Adipocyte (in vitro differentiated cells): ENCODE results near the gene RPP14.

Experiments used
- DNase-seq: peaks from one replicate; pipeline ENCODE4 v3.0.0-alpha.2; 2015; ENCODE audit warnings: low read depth
- H3K27me3 ChIP-seq: replicated peaks from 2 replicates; pipeline ENCODE4 v1.7.0; 2013; ENCODE audit warnings: mild to moderate bottlenecking, low read length, moderate library complexity; ENCODE audit not compliant: control insufficient read depth, insufficient read depth
- H3K36me3 ChIP-seq: 2 replicates; pipeline ENCODE4 v1.7.0; 2013; ENCODE audit warnings: low read length, mild to moderate bottlenecking, moderate library complexity; ENCODE audit not compliant: control insufficient read depth, insufficient read depth, severe bottlenecking
- H3K4me1 ChIP-seq: 2 replicates; pipeline ENCODE4 v1.7.0; 2013; ENCODE audit warnings: mild to moderate bottlenecking, low read length, moderate library complexity; ENCODE audit not compliant: control insufficient read depth, insufficient read depth
- H3K4me3 ChIP-seq: 2 replicates; pipeline ENCODE4 v1.7.0; 2013; ENCODE audit warnings: mild to moderate bottlenecking, low read length, moderate library complexity
- H3K9ac ChIP-seq: 2 replicates; pipeline ENCODE4 v1.7.0; 2013; ENCODE audit warnings: mild to moderate bottlenecking, low read length, moderate library complexity
- H3K9me3 ChIP-seq: 2 replicates; pipeline ENCODE4 v1.7.0; 2013; ENCODE audit warnings: mild to moderate bottlenecking, low read length, moderate library complexity; ENCODE audit not compliant: control insufficient read depth

The RPP14 gene

DNA sequence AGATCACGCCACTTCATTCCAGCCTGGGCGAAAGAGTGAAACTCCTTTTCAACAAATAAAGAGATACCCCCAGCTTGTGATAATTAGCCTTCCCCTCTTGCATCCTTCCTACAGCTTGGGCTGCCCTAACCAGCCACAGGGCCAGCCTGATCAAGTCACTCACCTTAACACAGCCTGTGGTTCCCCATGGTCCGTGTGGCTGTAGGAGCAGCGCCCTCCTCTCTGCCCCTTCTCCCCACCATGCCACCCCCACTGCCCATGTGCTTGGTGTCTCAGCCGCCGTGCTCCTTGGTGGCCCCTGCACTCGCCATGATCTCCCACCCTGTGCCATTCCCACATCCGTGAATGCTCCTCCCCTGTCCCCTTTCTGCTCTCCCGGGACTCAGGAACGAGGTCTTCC is 13.2 kb upstream of the RPP14 start:
- Histone ChIP-seq H3K9ac (no peak overlapping the region), H3K4me1 (no peaks in the 10 kb centered on the region), H3K4me3 (no peak overlapping the region), H3K36me3 (peaks cover 9% of the 10 kb centered on the region), H3K9me3 (peaks cover 8% of the 10 kb centered on the region), H3K27me3 (no peaks in the 10 kb centered on the region)
- DNase-seq = no peak

DNA sequence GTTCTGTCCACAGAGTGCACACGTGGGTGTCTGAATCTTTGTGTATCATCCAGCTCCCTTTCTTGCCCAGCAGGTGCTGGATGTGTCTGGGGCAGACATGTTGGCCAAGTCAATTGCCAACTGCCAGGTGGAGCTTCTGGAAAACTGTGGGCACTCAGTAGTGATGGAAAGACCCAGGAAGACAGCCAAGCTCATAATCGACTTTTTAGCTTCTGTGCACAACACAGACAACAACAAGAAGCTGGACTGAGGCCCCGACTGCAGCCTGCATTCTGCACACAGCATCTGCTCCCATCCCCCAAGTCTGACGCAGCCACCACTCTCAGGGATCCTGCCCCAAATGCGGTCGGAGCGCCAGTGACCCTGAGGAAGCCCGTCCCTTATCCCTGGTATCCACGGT is 12.5 kb upstream of the RPP14 start:
- no peak for DNase-seq
- Histone ChIP-seq H3K4me1 (no peaks in the 10 kb centered on the region), H3K9me3 (peaks cover 8% of the 10 kb centered on the region), H3K36me3 (peaks cover 4% of the 10 kb centered on the region), H3K9ac (no peak overlapping the region), H3K4me3 (no peak overlapping the region), H3K27me3 (no peaks in the 10 kb centered on the region)

- DNase-seq = no peak
- Histone ChIP-seq H3K36me3 (peaks cover 4% of the 10 kb centered on the region), H3K27me3 (peaks cover 3% of the 10 kb centered on the region), H3K4me3 (no peak overlapping the region), H3K4me1 (no peaks in the 10 kb centered on the region), H3K9me3 (peaks cover 8% of the 10 kb centered on the region), H3K9ac (no peak overlapping the region)
Measured at GRCh38 chr3:58296269-58296668, 9.8 kb upstream of the RPP14 start.

- peaks cover 8% of the 10 kb centered on the region for H3K9me3 ChIP-seq
- H3K4me1 ChIP-seq = no peaks in the 10 kb centered on the region
- H3K4me3 ChIP-seq = no peak overlapping the region
- peaks cover 3% of the 10 kb centered on the region for H3K27me3 ChIP-seq
- no peak for DNase-seq
- H3K36me3 ChIP-seq = peaks cover 4% of the 10 kb centered on the region
- H3K9ac ChIP-seq = no peak overlapping the region
Measured at GRCh38 chr3:58296843-58297242, 9.2 kb upstream of the RPP14 start.

DNA sequence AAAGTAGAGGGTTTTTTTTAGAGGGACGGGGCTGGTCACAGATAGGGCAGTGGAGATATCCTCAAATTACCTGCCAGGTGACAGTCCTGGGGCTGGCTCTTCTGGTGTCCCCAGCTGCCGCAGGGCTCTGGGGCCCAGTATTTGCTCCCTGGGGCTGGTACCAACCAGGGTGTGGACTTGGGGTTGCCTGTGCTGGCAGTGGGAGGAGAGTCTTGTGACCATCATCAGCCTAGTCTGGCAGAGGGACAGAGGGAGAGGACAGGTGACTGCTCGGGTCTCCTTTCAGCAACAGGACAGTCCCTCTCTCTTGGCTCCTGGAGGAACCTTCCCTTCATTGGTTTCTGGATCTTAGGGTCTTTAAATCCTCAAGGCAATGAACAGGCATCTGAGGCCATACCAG is 7.9 kb upstream of the RPP14 start:
- no peak for DNase-seq
- Histone ChIP-seq H3K9ac (no peak overlapping the region), H3K36me3 (peaks cover 4% of the 10 kb centered on the region), H3K9me3 (peaks cover 8% of the 10 kb centered on the region), H3K4me1 (no peaks in the 10 kb centered on the region), H3K4me3 (no peak overlapping the region), H3K27me3 (peaks cover 3% of the 10 kb centered on the region)

DNA sequence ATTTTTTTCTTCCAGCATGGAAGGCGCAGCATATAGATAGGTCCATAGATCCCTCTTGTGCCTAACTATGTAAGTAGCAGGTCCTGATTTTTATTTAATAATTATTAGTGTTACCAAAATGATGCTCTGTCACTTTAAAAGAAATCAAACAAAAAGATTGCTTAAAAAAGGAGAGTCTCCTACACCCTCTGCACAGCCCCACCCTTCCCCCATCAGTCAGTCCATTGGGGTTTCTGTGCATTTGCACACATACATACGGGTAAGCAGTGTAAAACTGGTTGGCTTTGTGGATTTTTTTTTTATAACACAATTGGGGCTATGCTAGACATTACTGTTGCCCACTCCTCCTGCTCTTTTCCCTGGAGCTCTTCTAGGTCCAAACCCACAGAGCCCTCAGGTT is 7.0 kb upstream of the RPP14 start:
- Histone ChIP-seq H3K27me3 (peaks cover 3% of the 10 kb centered on the region), H3K9me3 (peaks cover 8% of the 10 kb centered on the region), H3K4me3 (no peak overlapping the region), H3K36me3 (peaks cover under 1% of the 10 kb centered on the region), H3K4me1 (no peaks in the 10 kb centered on the region), H3K9ac (no peak overlapping the region)
- DNase-seq = no peak

GRCh38 chr3:58299839-58300516 is 6.1 kb upstream of the RPP14 start:
- no peaks in the 10 kb centered on the region for H3K4me1 ChIP-seq
- H3K27me3 ChIP-seq = peaks cover 3% of the 10 kb centered on the region
- no peaks in the 10 kb centered on the region for H3K36me3 ChIP-seq
- H3K4me3 ChIP-seq = no peak overlapping the region
- DNase-seq = peak; percentile 77
- peaks cover 7% of the 10 kb centered on the region for H3K9me3 ChIP-seq
- H3K9ac ChIP-seq = no peak overlapping the region

DNA sequence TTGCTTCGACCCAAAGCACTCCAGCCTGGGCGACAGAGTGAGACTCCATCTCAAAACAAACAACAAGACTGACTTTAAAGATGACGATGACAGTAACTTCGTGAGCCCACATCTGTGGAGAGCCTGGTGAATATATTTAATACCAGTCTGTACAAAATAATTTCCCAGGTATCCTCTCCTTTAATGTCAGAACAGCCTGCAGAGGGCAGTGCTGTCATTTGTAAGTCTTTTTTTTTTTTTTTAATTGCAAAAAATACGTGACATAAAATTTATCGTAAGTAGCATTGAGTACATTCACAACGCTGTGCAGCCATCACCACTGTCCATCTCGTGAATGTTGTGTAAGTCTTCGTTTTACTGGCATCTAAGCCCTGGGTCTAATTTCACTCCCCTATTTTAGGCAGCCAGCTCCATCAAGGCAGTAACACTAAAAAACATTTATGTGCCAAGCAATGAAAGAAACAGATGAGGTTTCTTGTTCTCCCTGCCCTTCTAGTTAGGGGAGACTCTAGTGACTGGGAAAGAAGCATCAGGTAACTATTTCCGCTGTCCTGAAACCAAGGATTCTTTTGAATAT is 1.7 kb downstream of the RPP14 start:
- H3K9ac ChIP-seq = peak overlapping the region; percentile 100
- no peaks in the 10 kb centered on the region for H3K27me3 ChIP-seq
- peak overlapping the region; percentile 97 for H3K4me3 ChIP-seq
- H3K9me3 ChIP-seq = no peaks in the 10 kb centered on the region
- peaks cover 19% of the 10 kb centered on the region for H3K4me1 ChIP-seq
- peaks cover 27% of the 10 kb centered on the region for H3K36me3 ChIP-seq
- peak; percentile 88 for DNase-seq

DNA sequence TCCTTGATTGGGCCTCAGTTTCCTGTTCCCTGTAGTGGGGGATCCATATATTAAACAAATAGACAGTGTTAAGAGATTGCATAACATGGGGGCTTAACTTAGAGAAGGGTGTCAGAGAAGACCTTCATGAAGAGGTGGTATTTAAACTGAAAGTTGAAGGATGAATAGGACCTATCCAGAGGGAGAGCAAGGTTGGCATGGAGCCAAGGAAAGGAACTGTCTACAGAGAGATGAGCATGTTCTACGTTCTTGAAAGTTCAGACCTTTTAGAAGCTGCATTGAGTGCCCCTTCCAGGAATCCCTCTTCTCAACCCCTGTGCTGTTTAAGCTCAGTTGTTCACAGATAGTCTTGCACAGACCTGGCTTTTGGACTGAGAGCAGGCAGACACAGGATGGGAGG is 2.7 kb downstream of the RPP14 start:
- no peaks in the 10 kb centered on the region for H3K27me3 ChIP-seq
- H3K4me1 ChIP-seq = peaks cover 19% of the 10 kb centered on the region
- H3K4me3 ChIP-seq = no peak overlapping the region
- peaks cover 37% of the 10 kb centered on the region for H3K36me3 ChIP-seq
- H3K9ac ChIP-seq = peak overlapping the region; percentile 100
- H3K9me3 ChIP-seq = no peaks in the 10 kb centered on the region
- peak; percentile 34 for DNase-seq

- H3K4me1 ChIP-seq = peaks cover 9% of the 10 kb centered on the region
- no peaks in the 10 kb centered on the region for H3K27me3 ChIP-seq
- DNase-seq = no peak
- H3K36me3 ChIP-seq = peaks cover 78% of the 10 kb centered on the region
- no peaks in the 10 kb centered on the region for H3K9me3 ChIP-seq
- no peak overlapping the region for H3K9ac ChIP-seq
- H3K4me3 ChIP-seq = no peak overlapping the region
Measured at GRCh38 chr3:58317811-58318210, 11.8 kb downstream of the RPP14 start.

DNA sequence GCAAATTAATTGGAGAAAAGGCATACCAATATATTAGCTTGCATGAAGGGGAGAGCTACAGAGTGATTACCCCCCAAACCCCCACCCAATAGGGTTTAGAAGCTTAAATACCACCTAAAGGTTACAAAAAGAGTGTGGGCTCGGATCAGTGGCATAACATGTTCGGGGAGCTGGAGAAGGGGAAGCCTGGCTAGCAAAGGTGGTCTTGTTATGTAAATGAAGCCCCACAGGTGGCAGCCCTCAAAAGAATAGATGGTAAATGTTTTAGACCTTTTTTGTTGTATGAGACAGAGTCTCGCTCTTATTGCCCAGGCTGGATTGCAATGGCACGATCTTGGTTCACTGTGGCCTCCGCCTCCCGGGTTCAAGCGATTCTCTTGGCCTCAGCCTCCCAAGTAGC is 15.7 kb downstream of the RPP14 start:
- Histone ChIP-seq H3K4me1 (peaks cover 35% of the 10 kb centered on the region), H3K9ac (no peak overlapping the region), H3K27me3 (no peaks in the 10 kb centered on the region), H3K4me3 (no peak overlapping the region), H3K36me3 (peaks cover 40% of the 10 kb centered on the region), H3K9me3 (no peaks in the 10 kb centered on the region)
- no peak for DNase-seq

DNA sequence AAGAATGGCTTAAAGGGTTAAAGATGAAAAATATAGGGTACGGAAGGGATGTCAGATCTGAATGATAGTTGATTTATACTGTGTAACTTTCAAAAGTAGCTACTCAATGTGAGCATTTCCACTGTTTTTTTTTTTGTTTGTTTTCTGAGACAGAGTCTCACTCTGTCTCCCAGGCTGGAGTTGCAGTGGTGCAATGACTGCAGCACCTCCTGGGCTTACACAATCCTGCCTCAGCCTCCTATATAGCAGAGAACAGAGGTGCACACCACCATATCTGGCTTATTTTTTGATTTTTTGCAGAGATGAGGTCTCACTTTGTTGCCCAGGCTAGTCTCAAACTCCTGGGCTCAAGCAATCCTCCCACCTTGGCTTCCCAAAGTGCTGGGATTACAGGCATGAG is 16.7 kb downstream of the RPP14 start:
- no peak for DNase-seq
- H3K4me1 ChIP-seq = peaks cover 35% of the 10 kb centered on the region
- H3K27me3 ChIP-seq = no peaks in the 10 kb centered on the region

More for the DNA sequence above, 16.7 kb downstream of the RPP14 start:
- H3K9ac ChIP-seq = no peak overlapping the region
- no peak overlapping the region for H3K4me3 ChIP-seq
- peaks cover 30% of the 10 kb centered on the region for H3K36me3 ChIP-seq
- H3K9me3 ChIP-seq = no peaks in the 10 kb centered on the region
